HG02678 (cell line): ENCODE data around the gene PGA4.
"Not testable (repeated sequence)": the region's sequence is repeated elsewhere in the genome, so short reads cannot be mapped to it uniquely, and the experiment has no call there.

Experiments used
- ATAC-seq: cut with Tn5 transposase; IDR thresholded peaks from one replicate; pipeline ENCODE4 v1.9.1; 2021; ENCODE audit warnings: mild to moderate bottlenecking, moderate library complexity; ENCODE audit not compliant: unreplicated experiment

The PGA4 gene

DNA sequence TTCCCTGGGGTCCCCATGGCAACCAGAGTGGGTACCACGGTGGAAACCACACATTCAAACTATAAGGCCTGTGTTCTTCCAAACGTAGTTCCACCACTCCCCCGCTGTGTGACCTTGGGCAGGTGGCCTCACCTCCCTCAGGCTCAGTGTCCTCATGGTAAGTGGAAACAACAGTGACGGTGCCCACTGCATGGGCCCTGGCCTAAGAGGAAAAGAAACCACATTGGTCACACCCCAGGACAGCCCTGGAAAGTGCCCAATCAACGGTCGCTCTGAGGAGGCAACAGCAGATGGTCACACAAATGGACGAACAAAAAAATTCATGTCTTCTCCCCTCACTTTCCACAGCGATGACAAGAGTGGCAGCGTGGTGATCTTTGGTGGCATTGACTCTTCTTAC, 25.9 kb downstream of the PGA4 start:
- not testable (repeated sequence) for ATAC-seq

DNA sequence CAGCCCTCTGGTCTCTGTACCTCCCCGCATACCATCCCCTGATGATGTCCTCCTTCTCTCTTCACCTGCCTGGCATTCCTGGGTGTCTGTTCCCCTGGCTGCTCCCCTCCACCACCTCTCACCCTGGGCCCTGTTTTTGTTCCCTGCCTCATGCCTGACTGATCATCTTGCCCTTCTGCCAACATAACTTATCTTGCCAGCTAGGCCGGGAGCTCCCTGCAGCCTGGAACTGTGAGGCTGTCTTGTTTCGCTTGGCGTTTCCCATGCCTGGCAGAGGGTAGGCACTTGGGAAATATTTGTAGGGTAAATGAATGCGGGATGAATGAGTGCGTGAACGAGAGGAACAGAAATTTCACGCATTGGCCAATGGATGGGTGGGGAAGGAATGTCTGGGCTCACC, 27.1 kb downstream of the PGA4 start:
- not testable (repeated sequence) for ATAC-seq

DNA sequence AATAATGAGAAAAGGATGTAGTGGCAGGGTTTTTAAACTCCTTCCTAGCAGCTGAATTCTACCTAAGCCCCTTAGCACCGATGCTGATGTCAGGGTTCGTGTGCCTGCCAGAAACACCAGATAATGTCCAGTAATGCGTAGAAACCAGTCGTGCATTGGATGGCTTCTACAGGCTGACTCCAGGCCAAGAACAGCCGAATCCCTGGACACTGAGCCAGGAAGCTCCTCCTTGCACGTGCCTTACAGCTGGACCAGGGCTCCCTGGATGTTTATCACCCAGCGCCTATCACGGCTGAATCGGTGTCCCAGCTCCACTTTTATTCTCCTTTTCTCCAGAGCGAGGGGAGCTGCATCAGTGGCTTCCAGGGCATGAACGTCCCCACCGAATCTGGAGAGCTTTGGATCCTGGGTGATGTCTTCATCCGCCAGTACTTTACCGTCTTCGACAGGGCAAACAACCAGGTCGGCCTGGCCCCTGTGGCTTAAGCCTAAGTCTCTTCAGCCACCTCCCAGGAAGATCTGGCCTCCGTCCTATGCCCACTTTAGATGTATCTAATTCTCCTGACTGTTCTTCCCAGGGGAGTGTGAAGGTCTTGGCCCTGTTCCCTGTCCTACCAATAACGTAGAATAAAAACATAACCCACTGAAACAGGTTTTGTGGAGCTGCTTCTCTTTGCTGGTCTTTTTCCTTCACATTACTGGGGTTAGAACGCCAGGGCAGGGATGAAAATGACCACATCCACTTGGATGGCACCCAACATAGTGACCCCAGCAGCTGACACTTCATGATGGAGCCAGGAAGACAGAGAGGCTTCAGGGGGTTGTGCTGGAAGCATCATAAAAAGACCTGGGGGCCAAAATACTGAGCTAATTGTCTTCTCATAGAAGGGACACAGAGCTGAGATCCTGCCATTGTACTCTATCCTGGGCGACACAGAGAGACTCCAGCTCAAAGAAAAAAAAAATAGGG, 28.9 kb downstream of the PGA4 start:
- ATAC-seq = not testable (repeated sequence)

DNA sequence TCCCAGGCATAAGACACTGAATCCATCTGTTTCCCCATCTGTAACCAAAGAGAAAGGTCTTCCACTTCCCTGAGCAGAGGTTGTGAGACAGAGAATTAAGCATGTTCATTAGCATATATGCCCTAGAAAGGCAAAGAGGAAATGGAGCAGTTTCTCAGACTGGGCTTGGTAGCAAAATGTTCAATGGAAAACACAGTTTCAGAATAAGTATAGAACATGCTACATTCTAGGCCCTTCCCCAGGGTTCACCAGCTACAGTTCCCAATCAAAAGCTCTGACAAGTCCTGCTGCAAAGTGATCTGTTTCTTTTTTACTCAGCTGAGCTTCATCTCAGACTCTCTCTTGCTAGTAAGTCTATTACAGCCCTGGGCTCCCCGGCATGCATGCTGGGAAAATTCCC, 30.2 kb downstream of the PGA4 start:
- ATAC-seq = not testable (repeated sequence)

DNA sequence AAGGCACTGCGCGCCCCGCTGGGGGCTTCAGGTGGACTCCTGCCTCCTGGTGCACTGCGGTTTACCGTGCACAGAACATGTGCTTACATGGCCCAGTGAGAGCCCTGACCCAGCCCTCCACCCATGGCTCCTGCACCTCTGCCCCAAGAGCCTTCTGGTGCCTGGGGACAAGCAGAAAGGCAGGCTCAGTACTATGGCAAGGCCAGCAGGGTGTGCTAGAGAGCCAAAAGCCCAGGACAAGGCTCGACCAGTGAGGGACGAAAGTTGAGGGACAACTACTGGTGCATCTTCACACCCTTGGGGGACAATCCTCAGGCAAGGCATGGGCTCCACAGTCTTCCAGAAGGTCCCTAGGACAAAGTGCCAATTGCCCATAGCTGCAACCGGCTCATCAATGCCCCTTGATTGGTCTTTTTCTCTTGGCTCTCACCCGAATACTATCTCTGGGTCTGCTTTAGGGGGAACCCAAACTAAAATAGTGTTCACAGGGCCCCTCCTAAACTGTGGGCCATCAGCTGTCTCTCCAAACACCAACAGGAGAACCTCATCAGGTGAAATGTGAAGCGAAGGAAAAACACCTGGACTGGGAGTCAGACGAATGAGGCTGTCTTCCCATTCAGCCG, 32.4 kb downstream of the PGA4 start:
- ATAC-seq = no peak

DNA sequence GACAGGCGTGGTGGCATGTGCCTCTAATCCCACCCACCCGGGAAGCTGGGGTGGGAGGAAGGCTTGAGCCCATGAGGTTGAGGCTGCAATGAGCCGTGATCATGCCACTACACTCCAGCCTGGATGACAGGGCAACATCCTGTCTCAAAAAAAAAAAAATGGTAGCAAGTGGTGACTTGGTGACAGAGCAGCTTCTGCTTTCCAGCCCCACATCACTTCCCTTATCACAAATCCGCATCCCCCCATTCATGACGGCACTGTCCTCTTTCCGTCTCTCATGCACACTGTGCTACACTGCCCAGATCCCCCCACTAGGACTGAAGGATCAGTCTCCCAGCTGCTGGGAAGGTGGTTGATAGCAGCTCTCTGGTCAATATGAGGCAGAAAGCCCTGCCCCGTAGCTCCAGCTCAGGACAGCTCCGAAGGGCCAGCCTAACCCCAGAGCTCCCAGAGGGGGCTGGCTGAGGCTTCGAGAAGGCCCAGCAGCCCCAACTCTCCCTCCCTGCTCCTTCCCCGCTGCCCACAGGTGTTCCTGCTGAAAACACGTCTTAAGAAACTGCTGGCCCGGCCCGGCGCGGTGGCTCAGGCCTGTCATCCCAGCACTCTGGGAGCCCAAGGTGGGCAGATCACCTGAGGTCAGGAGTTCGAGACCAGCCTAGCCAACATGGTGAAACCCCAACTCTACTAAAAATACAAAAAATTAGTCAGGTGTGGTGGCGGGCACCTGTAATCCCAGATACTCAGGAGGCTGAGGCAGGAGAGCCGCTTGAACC, 34.7 kb downstream of the PGA4 start:
- ATAC-seq = no peak

DNA sequence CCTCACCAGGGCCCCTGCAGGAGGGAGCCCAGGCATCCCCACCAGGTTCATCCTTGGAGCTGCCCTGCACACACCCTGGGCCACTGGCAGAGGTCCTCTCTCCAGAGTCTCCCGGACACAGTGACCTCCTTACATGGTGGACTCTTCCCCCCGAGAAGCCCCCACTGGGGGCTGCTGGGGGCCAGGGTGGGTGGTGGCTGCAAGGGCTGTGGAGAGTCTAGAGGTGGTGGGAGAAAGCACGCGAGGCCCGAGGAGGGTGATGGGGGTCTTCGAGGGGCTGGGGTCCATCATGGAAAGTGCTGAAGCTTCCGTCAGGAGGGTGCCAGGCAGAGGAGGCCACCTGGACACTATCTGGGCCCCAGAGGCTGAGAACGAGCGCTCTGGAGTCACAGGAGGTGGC, 36.4 kb downstream of the PGA4 start:
- ATAC-seq = no peak

DNA sequence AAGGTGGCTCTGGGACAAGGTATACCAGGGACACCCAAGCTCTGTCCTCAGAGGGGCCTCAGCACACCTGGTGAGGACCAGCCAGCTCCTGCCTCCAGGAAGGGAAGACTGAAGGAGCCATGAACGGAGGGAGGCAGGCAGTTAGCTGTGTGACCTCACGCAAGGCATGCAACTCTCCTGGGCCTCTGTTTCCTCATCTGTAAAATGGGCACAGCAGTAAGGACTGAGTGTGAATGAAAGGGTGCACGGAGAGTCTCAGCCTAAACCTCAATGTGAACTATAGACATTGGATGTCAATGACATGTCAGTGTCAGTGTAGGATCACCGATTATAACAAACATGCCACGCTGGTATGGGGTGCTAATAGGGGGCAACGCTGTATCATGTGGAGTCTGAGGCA, 37.2 kb downstream of the PGA4 start:
- ATAC-seq = no peak

DNA sequence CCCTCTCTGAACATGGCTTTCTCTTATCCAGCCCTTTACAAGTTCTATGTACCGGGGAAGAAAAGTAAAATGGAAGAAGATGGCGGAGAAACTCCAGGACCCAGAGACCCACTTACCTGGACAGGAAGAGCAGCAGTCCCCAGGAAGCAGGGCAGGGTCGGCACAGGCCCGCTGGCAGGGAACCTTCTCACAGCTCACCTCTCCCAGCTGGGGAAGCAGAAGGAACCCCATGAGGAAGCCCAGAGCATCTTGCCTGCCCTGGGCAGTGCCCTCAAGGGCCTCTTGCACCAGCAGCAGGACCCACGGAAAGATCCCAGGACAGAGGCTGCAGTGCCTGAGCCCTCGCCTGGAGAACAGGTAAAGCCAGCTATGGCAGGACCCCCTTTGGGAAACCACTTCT, 42.2 kb downstream of the PGA4 start:
- no peak for ATAC-seq

DNA sequence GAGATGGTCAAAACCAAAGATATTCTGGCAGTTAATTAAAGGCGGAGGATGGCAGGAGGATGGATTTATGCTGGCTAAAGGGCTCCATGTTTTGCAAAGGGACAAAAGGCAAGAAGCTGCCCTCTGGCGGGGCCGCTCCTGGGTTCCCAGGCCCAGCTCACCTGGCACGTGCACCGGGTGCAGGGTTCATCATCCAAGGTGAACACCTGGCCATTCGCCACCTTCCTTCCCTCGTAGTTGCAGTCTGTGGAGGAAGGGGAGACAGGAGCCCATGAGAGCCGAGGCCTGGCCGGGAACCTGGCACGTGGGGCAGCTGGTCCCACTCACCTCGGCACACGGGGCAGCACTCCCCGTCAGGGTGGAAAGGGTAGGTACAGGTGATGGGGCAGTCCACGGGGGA, 42.6 kb downstream of the PGA4 start:
- no peak for ATAC-seq

DNA sequence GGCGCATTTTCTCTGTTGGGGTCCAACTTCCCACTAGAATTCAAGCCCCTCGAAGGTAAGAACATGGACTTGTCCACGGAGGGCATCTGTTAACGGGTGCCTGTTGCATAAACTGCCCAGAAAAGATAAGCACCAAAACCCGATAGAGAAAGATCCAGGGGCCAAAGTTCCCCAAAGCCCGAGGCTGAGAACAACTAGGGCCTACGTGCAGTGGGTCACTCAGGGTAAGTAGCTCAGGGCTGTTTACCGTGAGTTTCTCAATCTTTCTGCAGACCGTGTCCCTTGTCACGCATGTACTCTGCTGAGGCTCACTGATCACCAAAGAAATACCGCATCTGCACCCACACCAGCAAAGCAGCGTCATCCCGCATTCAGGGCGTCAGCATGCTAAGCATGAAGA, 43.2 kb downstream of the PGA4 start:
- ATAC-seq = no peak

DNA sequence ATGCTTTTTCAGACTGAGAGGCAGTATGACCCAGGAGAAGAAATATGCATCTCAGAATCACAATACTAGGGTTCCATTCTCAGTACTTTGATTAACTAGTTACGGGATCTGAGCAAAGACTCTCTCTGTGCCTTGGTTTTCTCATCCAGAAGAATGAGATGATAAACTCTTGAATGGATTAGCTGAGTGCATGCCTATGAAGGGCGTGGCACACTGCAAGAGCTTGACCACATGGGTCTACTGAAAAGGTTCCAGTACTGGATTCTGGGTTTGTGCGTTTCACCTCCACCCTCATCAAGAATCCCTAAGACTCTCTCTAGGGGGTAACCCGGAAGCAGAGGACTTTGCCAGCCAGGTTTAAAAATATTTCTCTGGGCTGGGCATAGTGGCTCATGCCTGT, 44.5 kb downstream of the PGA4 start:
- ATAC-seq = no peak

DNA sequence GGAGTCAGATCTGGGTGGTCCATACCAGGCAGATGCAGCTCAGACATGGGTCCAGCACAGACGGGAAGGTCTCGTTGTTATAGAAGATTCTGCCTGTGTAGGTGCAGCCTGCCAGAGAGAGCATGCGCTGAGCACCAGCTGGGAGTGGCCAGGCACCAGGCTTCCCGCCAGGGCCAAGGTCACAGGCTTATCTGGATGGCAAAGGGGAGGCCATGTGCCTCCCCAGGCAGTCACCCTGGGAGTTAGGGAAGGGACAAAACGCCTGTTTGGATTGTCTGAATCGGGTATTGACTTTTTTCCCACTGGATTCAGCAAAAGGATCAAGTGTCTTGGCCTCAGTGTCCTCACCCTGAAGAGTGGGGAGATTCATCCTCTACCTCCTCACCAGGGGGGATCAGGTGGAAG, 45.3 kb downstream of the PGA4 start:
- ATAC-seq = no peak

DNA sequence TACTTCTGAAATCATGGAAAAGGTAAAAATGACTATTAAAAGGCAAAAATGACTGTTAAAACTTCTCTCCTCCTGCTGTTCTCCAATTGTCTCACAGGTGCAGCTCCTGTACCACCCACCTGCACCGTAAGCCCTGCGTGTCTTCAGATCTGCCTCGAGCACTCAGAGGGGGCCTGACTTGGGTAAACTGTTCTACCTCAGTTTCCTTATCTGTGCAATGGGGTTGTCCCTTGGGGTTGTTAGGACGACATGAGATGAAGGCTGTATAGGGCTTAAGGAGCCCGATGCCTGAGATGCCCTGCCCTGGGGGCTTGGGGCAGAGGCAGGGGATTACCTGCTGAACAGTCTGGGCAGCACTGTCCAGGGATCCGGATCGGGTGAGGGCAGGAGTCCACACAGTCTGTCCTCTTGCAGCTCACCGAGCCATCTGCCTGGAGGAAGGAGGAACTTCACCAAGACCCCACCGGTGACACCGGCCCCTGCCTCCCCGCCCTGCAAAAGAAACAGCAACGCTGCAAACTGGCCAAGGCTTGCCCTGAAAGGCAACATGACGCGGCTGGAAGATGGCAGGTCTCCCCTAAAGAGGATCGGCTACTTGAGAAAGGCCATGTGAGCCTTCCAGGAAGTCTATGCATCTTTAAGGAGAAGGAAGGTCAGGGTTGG, 46.6 kb downstream of the PGA4 start:
- no peak for ATAC-seq

DNA sequence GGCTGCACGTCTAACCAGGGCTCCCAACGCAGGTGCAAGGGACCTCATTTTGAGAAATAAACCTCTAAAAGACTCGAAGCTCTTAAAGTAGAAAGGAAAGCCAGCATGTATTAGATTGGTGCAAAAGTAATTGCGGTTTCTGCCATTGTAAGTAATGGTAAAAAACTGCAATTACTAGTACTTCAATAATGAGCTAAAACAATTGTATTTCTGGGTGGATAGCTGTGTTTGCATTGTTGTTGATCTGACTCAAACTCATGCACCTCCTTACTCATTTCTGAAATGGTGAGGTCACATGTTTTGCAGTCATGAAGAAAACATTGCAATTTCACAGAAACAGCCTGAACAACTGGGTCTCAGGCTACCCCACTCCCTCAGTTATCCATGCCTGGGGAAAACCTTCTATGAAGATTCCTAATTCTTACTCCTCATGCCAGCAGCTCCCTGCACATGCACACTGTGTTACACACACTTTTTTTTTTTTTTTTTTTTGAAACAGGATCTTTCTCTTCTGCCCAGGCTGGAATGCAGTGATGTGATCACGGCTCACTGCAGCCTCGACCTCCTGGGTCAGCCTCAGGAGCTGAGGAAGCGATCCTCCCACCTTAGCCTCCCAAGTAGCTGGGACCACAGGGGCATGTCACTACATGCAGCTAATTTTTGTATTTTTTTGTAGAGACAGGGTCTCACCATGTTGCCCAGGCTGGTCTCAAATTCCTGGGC, 48.4 kb downstream of the PGA4 start:
- ATAC-seq = no peak

DNA sequence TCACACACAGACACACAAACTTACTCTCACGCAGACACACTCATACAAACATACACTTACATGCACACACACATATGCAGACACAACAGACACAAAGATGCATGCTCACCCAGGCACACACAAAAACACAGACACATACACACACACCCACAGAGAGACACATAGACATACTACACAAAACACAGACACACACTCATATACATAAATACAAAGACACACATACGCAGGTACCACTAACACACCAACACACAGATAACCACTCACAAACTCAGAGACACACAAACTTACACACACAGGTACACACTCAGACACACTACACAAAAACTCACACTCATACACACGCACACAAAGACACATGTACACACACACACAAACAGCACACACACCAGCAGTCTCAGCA, 50.6 kb downstream of the PGA4 start:
- ATAC-seq = no peak

DNA sequence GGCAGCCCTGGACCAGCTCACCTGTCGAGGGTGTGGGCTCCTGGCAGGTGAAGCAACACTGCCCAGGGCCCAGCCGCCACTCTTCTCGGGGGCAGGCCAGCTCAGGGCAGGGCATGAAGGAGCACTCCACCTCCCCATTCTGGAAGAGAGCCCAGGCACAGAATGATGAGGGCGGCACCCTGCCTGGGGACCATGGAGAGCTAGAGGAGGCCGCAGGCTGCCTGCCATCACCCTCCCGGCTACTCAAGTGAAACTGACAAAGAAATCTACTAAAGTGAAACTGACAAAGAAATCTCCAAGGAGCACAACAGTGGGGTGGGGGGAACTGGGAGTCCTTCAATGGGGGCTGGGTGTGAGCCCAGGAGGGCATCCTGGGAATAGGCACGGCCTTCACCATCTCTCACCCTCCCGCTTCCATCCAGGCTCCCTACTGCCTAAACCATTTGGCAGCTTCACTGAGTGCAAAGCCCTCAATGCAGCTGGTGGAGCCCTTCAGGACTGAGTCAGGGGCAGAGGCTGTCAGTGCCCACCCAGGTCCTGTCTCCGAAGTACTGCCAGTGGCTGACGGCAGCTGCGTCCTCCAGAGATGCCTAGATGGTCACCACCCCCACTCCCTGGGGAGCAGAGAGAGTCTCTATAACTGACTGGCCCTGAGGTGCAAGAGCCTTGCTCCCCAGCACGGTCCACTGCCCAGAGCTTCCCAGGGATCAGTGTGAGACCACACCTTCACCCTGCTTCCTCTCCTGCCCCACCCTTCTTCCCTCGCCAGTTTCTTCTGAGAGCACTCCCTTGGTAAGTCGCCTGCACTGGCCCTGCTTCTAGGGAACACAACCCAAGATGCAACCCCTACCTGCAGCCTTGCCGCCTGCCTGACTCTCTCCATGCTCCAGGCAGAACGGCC, 51.3 kb downstream of the PGA4 start:
- ATAC-seq = no peak

DNA sequence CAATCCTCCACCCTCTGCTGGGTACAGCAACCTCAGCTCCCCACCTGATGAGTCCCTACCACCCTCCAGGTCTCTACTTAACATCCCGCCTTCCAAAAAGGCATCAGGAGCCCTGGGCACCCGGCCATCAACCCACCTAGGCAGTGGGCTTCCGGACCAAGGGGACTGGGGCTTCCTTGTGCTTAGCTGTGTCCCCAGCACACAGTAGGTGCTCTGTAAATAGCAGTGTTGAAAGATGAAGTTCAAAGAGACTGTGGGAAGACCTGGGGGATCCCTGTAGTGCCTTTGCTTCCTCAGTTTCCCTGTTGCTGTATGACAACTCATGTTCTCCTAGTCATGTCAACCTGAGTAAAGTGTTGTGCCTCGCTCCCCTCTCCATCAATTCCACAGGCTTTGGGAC, 51.9 kb downstream of the PGA4 start:
- ATAC-seq = no peak

DNA sequence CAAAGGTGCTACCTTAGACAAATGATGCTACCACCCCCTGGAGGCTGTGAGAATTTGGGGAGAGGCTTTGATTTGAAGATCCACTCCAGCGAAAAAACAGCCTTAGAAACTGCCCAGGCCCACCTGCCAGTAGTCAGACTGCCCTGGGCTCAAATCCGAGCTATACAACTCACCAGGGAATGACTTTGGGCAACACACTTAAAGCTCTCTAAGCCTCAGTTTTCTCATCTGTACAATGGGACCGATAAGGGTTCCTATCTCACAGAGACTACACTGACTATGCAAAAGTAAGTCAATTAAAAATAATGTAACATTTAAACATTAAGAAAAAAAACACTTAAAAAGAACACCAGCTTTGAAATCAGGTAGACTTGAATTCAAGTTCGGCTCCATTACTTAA, 53.0 kb downstream of the PGA4 start:
- no peak for ATAC-seq
